ENCODE data around the gene ZNF710. TPM values are rescaled to one million over a fixed set of nuclear protein-coding genes. Genes with fewer than 3 reads are reported as not detected.

ZNF710 gene
- total RNA-seq, 2 experiments from 2014 or later = 22.7 to 24.9 TPM

GRCh38 chr15:89998141-89998661, 2.9 kb upstream of the ZNF710 start:
- POLR2A ChIA-PET = interaction anchor here (0.6 kb wide), 1 partner anchor 87 kb away, joined by 4 read pairs; no protein-coding TSS in a partner anchor
- DNase-seq (no peak), ATAC-seq (no peak)
- H3K27ac Mint-ChIP-seq = no peak overlapping the region
- H3K27me3 Mint-ChIP-seq (ENCODE audit: low read depth) = peaks cover 11% of the 10 kb centered on the region
- peaks cover 23% of the 10 kb centered on the region for H3K4me1 Mint-ChIP-seq (ENCODE audit: low read depth)
- no peak overlapping the region for H3K4me3 Mint-ChIP-seq
- peaks cover 7% of the 10 kb centered on the region for H3K36me3 Mint-ChIP-seq (ENCODE audit: low read depth)
- CTCF ChIA-PET = interaction anchor here (0.8 to 1.0 kb wide), 2 partner anchors 10 to 62 kb away, joined by 3 read pairs; no protein-coding TSS in a partner anchor
- no peaks in the 10 kb centered on the region for H3K9me3 Mint-ChIP-seq (ENCODE audit: insufficient read depth)

DNA sequence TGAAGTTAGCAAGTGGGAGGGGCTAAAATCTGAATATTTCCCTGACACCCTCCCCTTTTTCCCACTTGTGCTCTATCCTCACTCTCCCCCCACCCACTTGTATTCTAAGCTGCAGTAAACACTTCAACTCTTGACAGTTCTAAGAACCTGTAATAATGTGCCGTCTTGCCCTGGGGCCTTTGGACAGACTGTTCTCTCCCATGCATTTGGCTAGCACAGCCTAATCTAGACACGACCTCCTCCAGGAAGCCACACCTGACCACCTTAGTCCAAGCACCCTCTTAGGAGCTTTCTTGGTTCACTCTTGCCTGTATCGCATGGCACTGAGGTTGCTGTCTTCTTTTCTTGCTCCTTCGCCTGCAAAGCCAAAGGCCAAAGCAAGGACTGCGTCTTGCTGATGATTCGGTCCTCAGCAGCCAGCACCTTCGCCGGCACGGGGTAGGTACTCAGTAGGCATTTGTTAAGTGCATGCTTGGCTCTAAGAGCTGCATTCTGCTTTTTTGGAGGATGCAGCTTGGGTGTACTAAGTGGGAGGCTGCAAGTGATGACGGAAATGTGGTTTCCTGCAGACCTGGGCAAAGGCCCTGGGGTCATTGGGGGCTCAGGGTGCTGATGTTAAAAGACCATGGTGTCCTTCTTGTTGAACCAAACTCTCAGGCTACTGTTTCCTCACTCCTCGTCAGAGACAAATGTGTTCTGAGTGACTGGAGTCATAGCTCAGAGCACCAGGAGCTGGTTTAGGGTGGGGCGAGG, 2.0 kb upstream of the ZNF710 start:
- Mint-ChIP-seq H3K4me1 (ENCODE audit: low read depth) (peaks cover 31% of the 10 kb centered on the region), H3K9me3 (ENCODE audit: insufficient read depth) (no peaks in the 10 kb centered on the region), H3K27ac (no peak overlapping the region), H3K27me3 (ENCODE audit: low read depth) (peaks cover 11% of the 10 kb centered on the region), H3K36me3 (ENCODE audit: low read depth) (peaks cover 12% of the 10 kb centered on the region), H3K4me3 (no peak overlapping the region)
- no peak for ATAC-seq
- POLR2A ChIA-PET = interaction anchor here (2.0 kb wide), 1 partner anchor 105 kb away, joined by 7 read pairs; the partner anchor contains the start of gene AP3S2
- DNase-seq = no peak
- CTCF ChIA-PET = interaction anchor here (0.7 to 0.8 kb wide), 2 partner anchors 101 kb away, joined by 3 read pairs; no protein-coding TSS in a partner anchor

GRCh38 chr15:89999676-90000185, 1.4 kb upstream of the ZNF710 start:
- Mint-ChIP-seq H3K36me3 (ENCODE audit: low read depth) (peaks cover 12% of the 10 kb centered on the region), H3K4me3 (peak overlapping the region; percentile 22), H3K4me1 (ENCODE audit: low read depth) (peaks cover 34% of the 10 kb centered on the region), H3K27ac (peak overlapping the region; percentile 34), H3K27me3 (ENCODE audit: low read depth) (peaks cover 11% of the 10 kb centered on the region), H3K9me3 (ENCODE audit: insufficient read depth) (no peaks in the 10 kb centered on the region)
- ChIA-PET POLR2A (interaction anchor here (2.0 kb wide), 1 partner anchor 106 kb away, joined by 7 read pairs; the partner anchor contains the start of gene AP3S2), CTCF (interaction anchor here (0.7 to 0.8 kb wide), 2 partner anchors 100 to 101 kb away, joined by 3 read pairs; no protein-coding TSS in a partner anchor)
- no peak for ATAC-seq
- no peak for DNase-seq

DNA sequence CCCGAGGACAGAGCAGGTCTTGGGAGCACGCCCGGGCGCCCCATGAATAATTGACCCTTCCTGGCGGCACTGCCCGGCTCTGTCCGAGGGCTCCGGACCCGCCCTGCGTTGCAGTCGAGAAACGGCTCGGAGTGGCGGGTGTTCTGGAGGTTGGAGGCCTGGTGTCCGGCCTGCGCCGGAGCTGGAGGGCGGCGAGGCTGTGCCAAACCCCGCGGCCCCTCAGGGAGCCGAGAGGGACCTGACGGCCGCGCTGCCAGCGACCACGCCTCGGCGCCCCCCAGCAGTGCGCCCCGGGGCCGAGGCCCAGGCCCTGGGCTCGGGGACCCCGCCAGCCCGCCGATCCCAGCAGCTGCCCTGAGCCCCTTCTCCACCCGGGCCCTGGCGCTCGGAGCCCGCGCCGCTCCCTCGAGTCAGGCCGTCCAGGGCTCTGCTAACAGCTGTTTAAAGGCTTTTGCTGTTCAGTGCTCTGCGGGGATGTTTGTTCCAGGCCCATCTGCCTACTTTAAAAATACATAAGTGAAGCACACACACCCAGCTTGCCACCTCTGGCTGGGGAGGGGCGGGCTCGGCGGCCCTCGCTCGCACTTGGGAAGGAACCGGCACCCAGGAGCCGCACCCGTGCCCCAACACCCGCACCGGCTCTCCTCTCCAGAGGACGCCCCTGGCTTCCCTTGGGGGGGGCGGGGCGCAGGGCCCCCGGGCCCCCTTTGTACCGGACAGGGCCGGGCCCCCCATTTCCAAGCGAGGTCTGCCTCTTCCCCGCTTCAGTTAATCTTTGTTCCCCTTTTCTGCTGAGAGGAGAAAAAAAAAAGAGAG, 730 bp upstream of the ZNF710 start:
- POLR2A ChIA-PET = interaction anchor here (0.6 to 2.0 kb wide), 5 partner anchors 31 to 930 kb away, joined by 3 to 7 read pairs (median 4); partner anchors contain the start of genes AP3S2 and IDH2
- H3K4me1 Mint-ChIP-seq (ENCODE audit: low read depth) = peaks cover 38% of the 10 kb centered on the region
- ATAC-seq (no peak), DNase-seq (no peak)
- CTCF ChIA-PET = interaction anchor here (1.0 to 1.6 kb wide), 2 partner anchors 60 to 102 kb away, joined by 4 read pairs; no protein-coding TSS in a partner anchor
- peak overlapping the region; percentile 96 for H3K27ac Mint-ChIP-seq
- no peaks in the 10 kb centered on the region for H3K9me3 Mint-ChIP-seq (ENCODE audit: insufficient read depth)
- H3K27me3 Mint-ChIP-seq (ENCODE audit: low read depth) = peaks cover 11% of the 10 kb centered on the region
- H3K4me3 Mint-ChIP-seq = peak overlapping the region; percentile 90
- peaks cover 12% of the 10 kb centered on the region for H3K36me3 Mint-ChIP-seq (ENCODE audit: low read depth)

DNA sequence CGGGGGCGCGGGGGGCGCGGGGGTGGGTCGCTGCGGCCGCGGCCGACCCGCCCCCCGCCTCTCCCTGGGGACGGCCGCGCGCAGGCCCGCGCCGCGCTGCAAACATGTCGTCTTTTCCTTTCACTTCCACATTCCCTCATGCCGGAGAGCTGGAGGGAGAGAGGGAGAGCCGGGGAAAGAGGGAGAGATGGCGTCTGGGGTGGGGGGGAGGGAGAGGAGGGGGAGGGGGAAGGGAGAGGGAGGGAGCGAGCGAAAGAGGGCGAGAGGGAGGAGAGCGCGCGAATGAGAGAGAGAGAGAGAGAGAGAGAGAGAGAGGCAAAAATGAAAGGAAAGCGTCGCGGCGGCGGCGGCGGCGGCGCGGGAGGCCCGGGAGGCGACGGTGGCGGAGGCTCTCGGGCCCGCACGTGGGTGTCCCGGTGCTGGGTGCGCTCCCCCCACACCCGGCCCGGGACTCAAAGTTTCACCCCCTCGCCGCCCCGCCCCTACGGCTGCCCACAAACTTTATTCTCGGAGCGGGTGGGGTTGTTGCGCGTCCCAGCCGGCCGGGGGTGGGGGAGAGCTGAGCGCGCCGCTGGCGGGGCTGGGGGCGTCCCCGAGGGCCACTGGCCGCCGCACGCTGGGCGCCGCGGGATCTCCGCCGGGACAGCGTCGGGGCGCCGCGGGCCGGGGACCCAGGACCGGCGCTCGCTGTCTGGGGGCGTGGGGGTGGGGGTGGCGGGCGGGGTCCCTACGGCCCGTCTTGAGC, 731 bp downstream of the ZNF710 start:
- Mint-ChIP-seq H3K36me3 (ENCODE audit: low read depth) (peaks cover 15% of the 10 kb centered on the region), H3K27ac (peak overlapping the region; percentile 87), H3K27me3 (ENCODE audit: low read depth) (peaks cover 3% of the 10 kb centered on the region), H3K9me3 (ENCODE audit: insufficient read depth) (no peaks in the 10 kb centered on the region), H3K4me1 (ENCODE audit: low read depth) (peaks cover 50% of the 10 kb centered on the region), H3K4me3 (peak overlapping the region; percentile 79)
- ATAC-seq (peak; percentile 64), DNase-seq (peak; percentile 72)
- ChIA-PET CTCF (interaction anchor here (1.0 to 1.6 kb wide), 4 partner anchors 27 to 103 kb away, joined by 3 to 4 read pairs (median 4); no protein-coding TSS in a partner anchor), POLR2A (interaction anchor here (0.6 to 1.6 kb wide), 9 partner anchors 11 to 100 kb away, joined by 3 to 5 read pairs (median 4); partner anchors contain the start of gene IDH2)

DNA sequence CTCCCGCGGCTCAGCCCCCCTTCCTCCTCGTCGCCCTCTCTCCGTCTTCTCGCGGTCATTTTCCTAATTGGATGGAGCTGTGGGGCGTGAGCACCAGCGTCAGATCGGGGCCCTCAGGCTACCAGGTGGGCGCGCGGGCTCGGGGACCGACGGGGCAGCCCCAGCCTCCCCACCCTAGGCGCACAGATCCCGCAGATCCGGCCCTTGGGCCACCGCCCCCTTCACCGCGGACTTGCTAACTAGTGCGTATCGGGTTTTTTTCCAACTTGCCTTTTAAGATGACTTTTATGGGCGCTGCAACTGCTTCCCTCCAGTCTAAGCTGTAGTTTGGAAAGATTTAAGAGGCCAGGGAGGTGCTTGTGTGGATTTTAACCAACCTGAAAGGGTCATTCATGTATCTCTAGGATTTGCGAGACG, 1.3 kb downstream of the ZNF710 start:
- Mint-ChIP-seq H3K9me3 (ENCODE audit: insufficient read depth) (no peaks in the 10 kb centered on the region), H3K36me3 (ENCODE audit: low read depth) (peaks cover 15% of the 10 kb centered on the region), H3K4me1 (ENCODE audit: low read depth) (peaks cover 56% of the 10 kb centered on the region), H3K27ac (peak overlapping the region; percentile 85), H3K27me3 (ENCODE audit: low read depth) (no peaks in the 10 kb centered on the region), H3K4me3 (peak overlapping the region; percentile 79)
- ChIA-PET POLR2A (interaction anchor here (0.6 to 1.6 kb wide), 8 partner anchors 11 to 109 kb away, joined by 3 to 5 read pairs (median 4); partner anchors contain the start of gene AP3S2), CTCF (interaction anchor here (1.1 to 1.3 kb wide), 2 partner anchors 26 to 57 kb away, joined by 3 read pairs; no protein-coding TSS in a partner anchor)
- DNase-seq (peak; percentile 48), ATAC-seq (peak; percentile 50)

GRCh38 chr15:90003736-90004135, 2.6 kb downstream of the ZNF710 start:
- ChIA-PET CTCF (interaction anchor here (1.0 to 1.3 kb wide), 2 partner anchors 63 to 68 kb away, joined by 3 read pairs; no protein-coding TSS in a partner anchor), POLR2A (interaction anchor here (1.0 to 1.6 kb wide), 2 partner anchors 9 to 27 kb away, joined by 4 read pairs; no protein-coding TSS in a partner anchor)
- H3K4me3 Mint-ChIP-seq = peak overlapping the region; percentile 79
- H3K36me3 Mint-ChIP-seq (ENCODE audit: low read depth) = peaks cover 15% of the 10 kb centered on the region
- no peaks in the 10 kb centered on the region for H3K9me3 Mint-ChIP-seq (ENCODE audit: insufficient read depth)
- no peaks in the 10 kb centered on the region for H3K27me3 Mint-ChIP-seq (ENCODE audit: low read depth)
- no peak for DNase-seq
- ATAC-seq = no peak
- peaks cover 67% of the 10 kb centered on the region for H3K4me1 Mint-ChIP-seq (ENCODE audit: low read depth)
- no peak overlapping the region for H3K27ac Mint-ChIP-seq

GRCh38 chr15:90004252-90004651, 3.1 kb downstream of the ZNF710 start:
- ChIA-PET POLR2A (interaction anchor here (1.0 kb wide), 1 partner anchor 27 kb away, joined by 4 read pairs; no protein-coding TSS in a partner anchor), CTCF (interaction anchor here (1.0 to 1.3 kb wide), 3 partner anchors 62 to 82 kb away, joined by 3 read pairs; no protein-coding TSS in a partner anchor)
- Mint-ChIP-seq H3K36me3 (ENCODE audit: low read depth) (peaks cover 18% of the 10 kb centered on the region), H3K4me3 (no peak overlapping the region), H3K27ac (no peak overlapping the region), H3K27me3 (ENCODE audit: low read depth) (no peaks in the 10 kb centered on the region), H3K9me3 (ENCODE audit: insufficient read depth) (no peaks in the 10 kb centered on the region), H3K4me1 (ENCODE audit: low read depth) (peaks cover 67% of the 10 kb centered on the region)
- ATAC-seq = no peak
- no peak for DNase-seq

- Mint-ChIP-seq H3K27ac (no peak overlapping the region), H3K36me3 (ENCODE audit: low read depth) (peaks cover 22% of the 10 kb centered on the region), H3K27me3 (ENCODE audit: low read depth) (no peaks in the 10 kb centered on the region), H3K4me3 (no peak overlapping the region), H3K4me1 (ENCODE audit: low read depth) (peaks cover 67% of the 10 kb centered on the region), H3K9me3 (ENCODE audit: insufficient read depth) (no peaks in the 10 kb centered on the region)
- DNase-seq (no peak), ATAC-seq (no peak)
- ChIA-PET CTCF (interaction anchor here (1.3 kb wide), 2 partner anchors 68 to 82 kb away, joined by 3 read pairs; no protein-coding TSS in a partner anchor), POLR2A (no interaction called here)
Observed at GRCh38 chr15:90004671-90005070, 3.5 kb downstream of the ZNF710 start.

DNA sequence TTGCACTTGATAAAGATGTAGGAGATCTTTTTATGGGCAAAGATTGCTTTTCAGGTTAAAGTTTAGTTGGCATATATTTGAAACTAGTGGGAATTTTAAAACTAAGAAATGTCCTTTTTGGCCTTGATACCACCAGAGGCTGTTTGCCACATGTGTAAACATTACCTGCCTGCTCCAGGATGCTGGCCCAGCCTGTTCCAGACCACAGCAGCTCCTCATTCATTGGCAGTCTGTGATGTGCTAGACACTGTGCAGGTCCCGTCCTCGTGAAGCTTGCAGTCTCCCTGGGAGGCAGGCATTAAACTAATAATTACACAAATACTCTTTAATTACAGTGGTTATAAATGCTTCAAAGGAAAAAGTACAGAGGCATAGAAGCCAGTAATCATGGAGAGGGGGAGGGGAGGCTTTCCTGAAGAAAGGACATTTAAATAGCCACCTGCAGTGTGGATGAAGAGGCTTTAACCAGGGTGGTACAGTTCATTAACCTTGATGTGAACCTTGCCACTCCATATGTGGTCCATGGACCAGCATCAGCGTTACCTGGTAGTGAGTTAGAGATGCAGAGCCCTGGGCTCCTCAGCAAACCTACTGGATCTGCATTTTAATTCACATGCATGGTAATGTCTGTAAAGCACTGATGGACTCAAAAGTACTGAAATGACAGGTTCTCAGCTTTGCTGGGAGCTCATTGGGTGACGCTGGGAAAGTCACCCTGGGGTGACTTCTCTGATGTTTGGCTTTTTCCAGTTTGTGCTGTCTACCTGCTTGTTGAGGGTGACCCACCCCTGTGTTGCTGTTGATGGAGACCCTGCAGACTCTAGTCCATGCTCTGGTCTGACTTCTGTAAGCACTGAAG, 5.3 kb downstream of the ZNF710 start:
- ATAC-seq (no peak), DNase-seq (no peak)
- POLR2A ChIA-PET = no interaction called here
- Mint-ChIP-seq H3K4me3 (no peak overlapping the region), H3K4me1 (ENCODE audit: low read depth) (peaks cover 64% of the 10 kb centered on the region), H3K36me3 (ENCODE audit: low read depth) (peaks cover 26% of the 10 kb centered on the region), H3K9me3 (ENCODE audit: insufficient read depth) (peaks cover 3% of the 10 kb centered on the region), H3K27ac (no peak overlapping the region), H3K27me3 (ENCODE audit: low read depth) (no peaks in the 10 kb centered on the region)
- CTCF ChIA-PET = no interaction called here

All from activated CD8-positive, alpha-beta T cell treated with anti-CD3 and anti-CD28 coated beads, Interleukin-2, amount 10 ng/mL, durations not matched to agents 7 days and 5 days (primary cell).